Prostate gland (tissue), 2 donors: Measurements from ENCODE around the gene CDYL2.

ENCODE experiments used
- POLR2A ChIP-seq: fragments of 450-650 bp; IDR thresholded peaks from one replicate; pipeline ENCODE4 v1.6.1; 2016; ENCODE audit warnings: antibody characterized with exemption, mild to moderate bottlenecking
- POLR2AphosphoS5 ChIP-seq: sonication (generic); formaldehyde crosslinking; IDR thresholded peaks from one replicate; pipeline ENCODE4 v1.6.1; 2017; ENCODE audit warnings: antibody characterized with exemption
- TF ChIP-seq, protein P1 (sequence below), 4 experiments: fragments of 200-600 bp in 2 of 4; fragments of 450-650 bp in 2 of 4; sonication (generic) in 2 of 4; IDR thresholded peaks; 1 replicate in 3 of 4; 2 replicates in 1 of 4; pipeline ENCODE4 v1.5.1; 2016 to 2019; ENCODE audit warnings: antibody characterized with exemption in 4 of 4, mild to moderate bottlenecking in 2 of 4, moderate library complexity in 2 of 4

GRCh38 chr16:80596507-80597207 lies 207.7 kb downstream of the CDYL2 start:
- TF ChIP-seq, protein P1, sequence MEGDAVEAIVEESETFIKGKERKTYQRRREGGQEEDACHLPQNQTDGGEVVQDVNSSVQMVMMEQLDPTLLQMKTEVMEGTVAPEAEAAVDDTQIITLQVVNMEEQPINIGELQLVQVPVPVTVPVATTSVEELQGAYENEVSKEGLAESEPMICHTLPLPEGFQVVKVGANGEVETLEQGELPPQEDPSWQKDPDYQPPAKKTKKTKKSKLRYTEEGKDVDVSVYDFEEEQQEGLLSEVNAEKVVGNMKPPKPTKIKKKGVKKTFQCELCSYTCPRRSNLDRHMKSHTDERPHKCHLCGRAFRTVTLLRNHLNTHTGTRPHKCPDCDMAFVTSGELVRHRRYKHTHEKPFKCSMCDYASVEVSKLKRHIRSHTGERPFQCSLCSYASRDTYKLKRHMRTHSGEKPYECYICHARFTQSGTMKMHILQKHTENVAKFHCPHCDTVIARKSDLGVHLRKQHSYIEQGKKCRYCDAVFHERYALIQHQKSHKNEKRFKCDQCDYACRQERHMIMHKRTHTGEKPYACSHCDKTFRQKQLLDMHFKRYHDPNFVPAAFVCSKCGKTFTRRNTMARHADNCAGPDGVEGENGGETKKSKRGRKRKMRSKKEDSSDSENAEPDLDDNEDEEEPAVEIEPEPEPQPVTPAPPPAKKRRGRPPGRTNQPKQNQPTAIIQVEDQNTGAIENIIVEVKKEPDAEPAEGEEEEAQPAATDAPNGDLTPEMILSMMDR (IDR thresholded peaks at IDR 0.05) = no peak
- TF ChIP-seq POLR2A = no peak
- no peak for TF ChIP-seq POLR2AphosphoS5
